ENCODE data around the gene OR5A2.
"Not testable (repeated sequence)": the region's sequence is repeated elsewhere in the genome, so short reads cannot be mapped to it uniquely, and the experiment has no call there.

The OR5A2 gene

GRCh38 chr11:59426361-59427067, at the start of gene OR5A2:
OR5A2 (minus strand) TSS chr11:59426413; CDS start chr11:59422953, 3,460 bp downstream.
- DNase-seq: no peak

- DNase-seq: no peak
Measured at GRCh38 chr11:59475176-59475575, 49.0 kb upstream of the OR5A2 start.

GRCh38 chr11:59473015-59473414, 46.8 kb upstream of the OR5A2 start, which contains the start of gene OR4D10:
OR4D10 (plus strand) TSS chr11:59473315; CDS start chr11:59477430, 4,115 bp downstream.
- DNase-seq: no peak

GRCh38 chr11:59463190-59463641, 37.0 kb upstream of the OR5A2 start:
- DNase-seq: no peak

GRCh38 chr11:59459916-59460315, 33.7 kb upstream of the OR5A2 start:
- DNase-seq: no peak

GRCh38 chr11:59456661-59457060, 30.4 kb upstream of the OR5A2 start, which contains the start of gene OR4D6:
OR4D6 (plus strand) TSS chr11:59456961; CDS start chr11:59456961, 0 bp downstream.
- no peak for DNase-seq

GRCh38 chr11:59448484-59448883, 22.3 kb upstream of the OR5A2 start:
- no peak for DNase-seq

GRCh38 chr11:59445624-59446023, 19.4 kb upstream of the OR5A2 start:
- not testable (repeated sequence) for DNase-seq

GRCh38 chr11:59437770-59438169, 11.6 kb upstream of the OR5A2 start:
- no peak for DNase-seq

GRCh38 chr11:59436169-59436568, 10.0 kb upstream of the OR5A2 start, which contains the start of gene OR5A1:
OR5A1 (plus strand) TSS chr11:59436469; CDS start chr11:59443169, 6,700 bp downstream.
- DNase-seq: no peak

GRCh38 chr11:59429924-59430516, 3.8 kb upstream of the OR5A2 start:
- no peak for DNase-seq

- no peak for DNase-seq
Measured at GRCh38 chr11:59427068-59427382, 812 bp upstream of the OR5A2 start.

GRCh38 chr11:59425131-59425530, 1.1 kb downstream of the OR5A2 start:
- DNase-seq: no peak

- no peak for DNase-seq
Measured at GRCh38 chr11:59423835-59424234, 2.4 kb downstream of the OR5A2 start.

- DNase-seq: no peak
Measured at GRCh38 chr11:59418156-59418555, 8.1 kb downstream of the OR5A2 start.

GRCh38 chr11:59417023-59417422, 9.2 kb downstream of the OR5A2 start:
- DNase-seq: no peak

GRCh38 chr11:59416613-59417012, 9.6 kb downstream of the OR5A2 start:
- DNase-seq: no peak

- no peak for DNase-seq
Measured at GRCh38 chr11:59415111-59415510, 11.1 kb downstream of the OR5A2 start.

- DNase-seq: no peak
Measured at GRCh38 chr11:59413646-59414045, 12.6 kb downstream of the OR5A2 start.

GRCh38 chr11:59403546-59403945, 22.7 kb downstream of the OR5A2 start:
- DNase-seq: no peak

- DNase-seq: no peak
Measured at GRCh38 chr11:59401262-59401552, 25.0 kb downstream of the OR5A2 start.

- no peak for DNase-seq
Measured at GRCh38 chr11:59400461-59401261, 25.6 kb downstream of the OR5A2 start.
